IPS-20b (cell line): Measurements from ENCODE around the gene DCDC2B.

Source experiments
- H3K27ac ChIP-seq: one replicate; pipeline ENCODE4 v1.5.1; 2013; ENCODE audit warnings: low read length
- H3K27me3 ChIP-seq: 2 replicates; pipeline ENCODE4 v1.6.1; 2013; ENCODE audit warnings: mild to moderate bottlenecking, low read length, inconsistent platforms; ENCODE audit not compliant: insufficient read depth
- H3K36me3 ChIP-seq: 2 replicates; pipeline ENCODE4 v1.6.1; 2013; ENCODE audit warnings: low read depth, mild to moderate bottlenecking, inconsistent platforms, low read length, moderate library complexity; ENCODE audit not compliant: insufficient read depth
- H3K4me1 ChIP-seq: 2 replicates; pipeline ENCODE4 v1.6.1; 2013; ENCODE audit warnings: mild to moderate bottlenecking, control low read depth, inconsistent platforms, low read length, moderate library complexity; ENCODE audit not compliant: insufficient read depth
- H3K4me3 ChIP-seq: 2 replicates; pipeline ENCODE4 v1.5.1; 2013; ENCODE audit warnings: mild to moderate bottlenecking, low read length, inconsistent platforms
- H3K9ac ChIP-seq: 2 replicates; pipeline ENCODE4 v1.6.1; 2013; ENCODE audit warnings: low read depth, mild to moderate bottlenecking, inconsistent platforms, low read length, moderate library complexity
- H3K9me3 ChIP-seq: 2 replicates; pipeline ENCODE4 v1.6.1; 2013; ENCODE audit warnings: mild to moderate bottlenecking, low read depth, low read length, inconsistent platforms; ENCODE audit not compliant: insufficient read depth

Gene DCDC2B

GRCh38 chr1:32232558-32233304 is 23.8 kb downstream of the DCDC2B start:
- Histone ChIP-seq H3K9ac (no peak overlapping the region), H3K36me3 (peaks cover 71% of the 10 kb centered on the region), H3K4me3 (no peak overlapping the region), H3K4me1 (no peaks in the 10 kb centered on the region), H3K27me3 (no peaks in the 10 kb centered on the region), H3K27ac (no peak overlapping the region), H3K9me3 (no peaks in the 10 kb centered on the region)

GRCh38 chr1:32234792-32235191 is 25.9 kb downstream of the DCDC2B start:
- H3K9ac ChIP-seq = no peak overlapping the region
- H3K4me1 ChIP-seq = no peaks in the 10 kb centered on the region
- H3K27ac ChIP-seq = no peak overlapping the region
- H3K36me3 ChIP-seq = peaks cover 53% of the 10 kb centered on the region
- H3K9me3 ChIP-seq = no peaks in the 10 kb centered on the region
- H3K4me3 ChIP-seq = no peak overlapping the region
- no peaks in the 10 kb centered on the region for H3K27me3 ChIP-seq

GRCh38 chr1:32239337-32239736 is 30.4 kb downstream of the DCDC2B start:
- H3K36me3 ChIP-seq = peaks cover 19% of the 10 kb centered on the region
- peak overlapping the region; percentile 88 for H3K4me3 ChIP-seq
- H3K27me3 ChIP-seq = no peaks in the 10 kb centered on the region; the same call in 1 of the 2 replicates
- peaks cover 3% of the 10 kb centered on the region; the same call in 1 of the 2 replicates for H3K4me1 ChIP-seq
- no peaks in the 10 kb centered on the region for H3K9me3 ChIP-seq
- H3K9ac ChIP-seq = peak overlapping the region; percentile 88
- H3K27ac ChIP-seq = peak overlapping the region; percentile 21

- Histone ChIP-seq H3K4me3 (peak overlapping the region; percentile 88), H3K9me3 (no peaks in the 10 kb centered on the region), H3K27ac (peak overlapping the region; percentile 21), H3K9ac (peak overlapping the region; percentile 88), H3K4me1 (peaks cover 3% of the 10 kb centered on the region; the same call in 1 of the 2 replicates), H3K27me3 (no peaks in the 10 kb centered on the region; the same call in 1 of the 2 replicates), H3K36me3 (peaks cover 15% of the 10 kb centered on the region; the same call in 1 of the 2 replicates)
These were observed 30.9 kb downstream of the DCDC2B start for GRCh38 chr1:32239790-32240139.

GRCh38 chr1:32240140-32240951 is 31.5 kb downstream of the DCDC2B start:
- peak overlapping the region; percentile 88 for H3K4me3 ChIP-seq
- peak overlapping the region; percentile 21 for H3K27ac ChIP-seq
- peaks cover 9% of the 10 kb centered on the region; the same call in 1 of the 2 replicates for H3K36me3 ChIP-seq
- peaks cover 3% of the 10 kb centered on the region; the same call in 1 of the 2 replicates for H3K4me1 ChIP-seq
- H3K27me3 ChIP-seq = no peaks in the 10 kb centered on the region; the same call in 1 of the 2 replicates
- no peaks in the 10 kb centered on the region for H3K9me3 ChIP-seq
- H3K9ac ChIP-seq = peak overlapping the region; percentile 88

- H3K4me3 ChIP-seq = peak overlapping the region; percentile 88
- H3K27me3 ChIP-seq = no peaks in the 10 kb centered on the region; the same call in 1 of the 2 replicates
- H3K36me3 ChIP-seq = peaks cover under 1% of the 10 kb centered on the region; the same call in 1 of the 2 replicates
- peaks cover 3% of the 10 kb centered on the region; the same call in 1 of the 2 replicates for H3K4me1 ChIP-seq
- H3K9ac ChIP-seq = peak overlapping the region; percentile 88
- no peak overlapping the region for H3K27ac ChIP-seq
- H3K9me3 ChIP-seq = no peaks in the 10 kb centered on the region
These were observed 32.3 kb downstream of the DCDC2B start for GRCh38 chr1:32241001-32241763.

- Histone ChIP-seq H3K27ac (no peak overlapping the region), H3K9ac (no peak overlapping the region), H3K4me1 (peaks cover 3% of the 10 kb centered on the region; the same call in 1 of the 2 replicates), H3K4me3 (no peak overlapping the region), H3K36me3 (no peaks in the 10 kb centered on the region), H3K27me3 (no peaks in the 10 kb centered on the region; the same call in 1 of the 2 replicates), H3K9me3 (no peaks in the 10 kb centered on the region)
These were observed 33.5 kb downstream of the DCDC2B start for GRCh38 chr1:32242341-32242851.

- Histone ChIP-seq H3K9ac (no peak within 1 kb of the TSS), H3K4me1 (peaks cover 18% of the 10 kb centered on the region; the same call in 1 of the 2 replicates)
These were observed 38.0 kb downstream of the DCDC2B start, which contains the start of gene FAM167B for GRCh38 chr1:32246888-32247273. Gene FAM167B (plus strand): TSS chr1:32247222. CDS start chr1:32247422, 200 bp downstream.

GRCh38 chr1:32247452-32247851 is 38.6 kb downstream of the DCDC2B start:
- no peaks in the 10 kb centered on the region for H3K36me3 ChIP-seq
- H3K9me3 ChIP-seq = no peaks in the 10 kb centered on the region
- peaks cover 17% of the 10 kb centered on the region; the same call in 1 of the 2 replicates for H3K4me1 ChIP-seq
- H3K4me3 ChIP-seq = no peak overlapping the region
- no peaks in the 10 kb centered on the region for H3K27me3 ChIP-seq
- H3K9ac ChIP-seq = no peak overlapping the region
- H3K27ac ChIP-seq = no peak overlapping the region

More at GRCh38 chr1:32246888-32247273, 38.0 kb downstream of the DCDC2B start, which contains the start of gene FAM167B:
- Histone ChIP-seq H3K9me3 (no peaks in the 10 kb centered on the region), H3K36me3 (no peaks in the 10 kb centered on the region), H3K4me3 (no peak within 1 kb of the TSS; the same call in 1 of the 2 replicates), H3K27ac (no peak within 1 kb of the TSS), H3K27me3 (no peaks in the 10 kb centered on the region)

GRCh38 chr1:32247983-32248889 is 39.3 kb downstream of the DCDC2B start:
- no peaks in the 10 kb centered on the region for H3K27me3 ChIP-seq
- no peak overlapping the region for H3K27ac ChIP-seq
- peak overlapping the region; percentile 45; the same call in 1 of the 2 replicates for H3K4me3 ChIP-seq
- H3K9ac ChIP-seq = peak overlapping the region; percentile 10; the same call in 1 of the 2 replicates
- no peaks in the 10 kb centered on the region for H3K9me3 ChIP-seq
- H3K4me1 ChIP-seq = peaks cover 15% of the 10 kb centered on the region; the same call in 1 of the 2 replicates
- H3K36me3 ChIP-seq = no peaks in the 10 kb centered on the region
